ENCODE results near the gene RAPGEF5.

Gene RAPGEF5

GRCh38 chr7:22350466-22351328, 6.3 kb downstream of the RAPGEF5 start:
- H3K27me3 ChIP-seq (ENCODE audit: insufficient read depth, low read depth, severe bottlenecking) = no peaks in the 10 kb centered on the region
- DNase-seq = no peak
- H3K9me3 ChIP-seq (ENCODE audit: severe bottlenecking) = peaks cover 6% of the 10 kb centered on the region
- H3K36me3 ChIP-seq = no peaks in the 10 kb centered on the region; the same call in 1 of the 2 replicates
- no peak overlapping the region for H3K4me3 ChIP-seq (ENCODE audit: low read depth, low read length)
- TF ChIP-seq, protein P1, sequence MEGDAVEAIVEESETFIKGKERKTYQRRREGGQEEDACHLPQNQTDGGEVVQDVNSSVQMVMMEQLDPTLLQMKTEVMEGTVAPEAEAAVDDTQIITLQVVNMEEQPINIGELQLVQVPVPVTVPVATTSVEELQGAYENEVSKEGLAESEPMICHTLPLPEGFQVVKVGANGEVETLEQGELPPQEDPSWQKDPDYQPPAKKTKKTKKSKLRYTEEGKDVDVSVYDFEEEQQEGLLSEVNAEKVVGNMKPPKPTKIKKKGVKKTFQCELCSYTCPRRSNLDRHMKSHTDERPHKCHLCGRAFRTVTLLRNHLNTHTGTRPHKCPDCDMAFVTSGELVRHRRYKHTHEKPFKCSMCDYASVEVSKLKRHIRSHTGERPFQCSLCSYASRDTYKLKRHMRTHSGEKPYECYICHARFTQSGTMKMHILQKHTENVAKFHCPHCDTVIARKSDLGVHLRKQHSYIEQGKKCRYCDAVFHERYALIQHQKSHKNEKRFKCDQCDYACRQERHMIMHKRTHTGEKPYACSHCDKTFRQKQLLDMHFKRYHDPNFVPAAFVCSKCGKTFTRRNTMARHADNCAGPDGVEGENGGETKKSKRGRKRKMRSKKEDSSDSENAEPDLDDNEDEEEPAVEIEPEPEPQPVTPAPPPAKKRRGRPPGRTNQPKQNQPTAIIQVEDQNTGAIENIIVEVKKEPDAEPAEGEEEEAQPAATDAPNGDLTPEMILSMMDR (IDR thresholded peaks at IDR 0.05; ENCODE audit: low read depth, low read length) = no peak
- H3K27ac ChIP-seq = no peak overlapping the region

DNA sequence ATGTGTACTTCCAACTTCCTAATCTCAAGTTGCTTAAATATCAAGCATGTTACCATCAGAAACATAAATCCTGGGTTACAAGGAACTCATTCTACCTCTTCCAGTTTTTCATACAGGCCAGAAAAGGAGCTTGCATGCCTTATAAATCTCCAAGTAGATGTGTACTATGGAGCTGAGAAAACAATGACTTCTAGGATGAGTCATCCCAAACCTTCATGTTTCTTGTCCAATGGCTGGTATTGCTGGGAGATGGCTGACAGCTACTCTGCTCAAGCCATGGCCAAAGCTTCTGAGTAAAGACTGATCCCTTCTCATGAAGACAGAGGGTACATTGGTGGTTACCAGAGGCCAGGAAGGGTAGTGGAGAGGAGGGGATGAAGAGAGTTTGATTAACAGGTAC, 8.6 kb downstream of the RAPGEF5 start:
- H3K9me3 ChIP-seq (ENCODE audit: severe bottlenecking) = no peaks in the 10 kb centered on the region
- H3K27ac ChIP-seq = no peak overlapping the region
- TF ChIP-seq, protein P1 (IDR thresholded peaks at IDR 0.05; ENCODE audit: low read depth, low read length) = no peak
- H3K36me3 ChIP-seq = no peaks in the 10 kb centered on the region
- no peaks in the 10 kb centered on the region for H3K27me3 ChIP-seq (ENCODE audit: insufficient read depth, low read depth, severe bottlenecking)
- H3K4me3 ChIP-seq (ENCODE audit: low read depth, low read length) = no peak overlapping the region
- no peak for DNase-seq

- Histone ChIP-seq H3K36me3 (no peaks in the 10 kb centered on the region), H3K27me3 (ENCODE audit: insufficient read depth, low read depth, severe bottlenecking) (no peaks in the 10 kb centered on the region), H3K9me3 (ENCODE audit: severe bottlenecking) (no peaks in the 10 kb centered on the region), H3K4me3 (ENCODE audit: low read depth, low read length) (no peak overlapping the region), H3K27ac (no peak overlapping the region)
- DNase-seq = no peak
- TF ChIP-seq, protein P1 (IDR thresholded peaks at IDR 0.05; ENCODE audit: low read depth, low read length) = no peak
These were observed 10.4 kb downstream of the RAPGEF5 start for GRCh38 chr7:22346383-22347107.

GRCh38 chr7:22344655-22345054, 12.3 kb downstream of the RAPGEF5 start:
- Histone ChIP-seq H3K27ac (no peak overlapping the region), H3K4me3 (ENCODE audit: low read depth, low read length) (no peak overlapping the region), H3K9me3 (ENCODE audit: severe bottlenecking) (no peaks in the 10 kb centered on the region), H3K36me3 (no peaks in the 10 kb centered on the region), H3K27me3 (ENCODE audit: insufficient read depth, low read depth, severe bottlenecking) (no peaks in the 10 kb centered on the region)
- no peak for DNase-seq
- TF ChIP-seq, protein P1 (IDR thresholded peaks at IDR 0.05; ENCODE audit: low read depth, low read length) = no peak

GRCh38 chr7:22343612-22344011, 13.3 kb downstream of the RAPGEF5 start:
- DNase-seq = no peak
- Histone ChIP-seq H3K4me3 (ENCODE audit: low read depth, low read length) (no peak overlapping the region), H3K27me3 (ENCODE audit: insufficient read depth, low read depth, severe bottlenecking) (no peaks in the 10 kb centered on the region), H3K36me3 (no peaks in the 10 kb centered on the region), H3K9me3 (ENCODE audit: severe bottlenecking) (no peaks in the 10 kb centered on the region), H3K27ac (no peak overlapping the region)
- TF ChIP-seq, protein P1 (IDR thresholded peaks at IDR 0.05; ENCODE audit: low read depth, low read length) = no peak

All from WERI-Rb-1 (cell line).